OCI-LY1 (cell line): Measurements from ENCODE around the gene LPCAT4.

Source experiments
- H2AFZ ChIP-seq: fragments of 200-600 bp; sonication (generic), shearing (Covaris generic); 2 replicates; pipeline ENCODE4 v1.6.0; 2014; ENCODE audit warnings: antibody characterized with exemption, mild to moderate bottlenecking, low read length
- H3F3A ChIP-seq: fragments of 200-600 bp; sonication (generic), shearing (Covaris generic); 2 replicates; pipeline ENCODE4 v1.6.0; 2014; ENCODE audit warnings: mild to moderate bottlenecking, antibody characterized with exemption, low read length, moderate library complexity; ENCODE audit not compliant: insufficient read depth
- H3K27ac ChIP-seq: fragments of 200-600 bp; sonication (generic); 2 replicates; pipeline ENCODE4 v1.5.1; 2014; ENCODE audit warnings: low read length, mixed run types, mild to moderate bottlenecking, low read depth; ENCODE audit not compliant: poor library complexity, severe bottlenecking
- H3K27me3 ChIP-seq: fragments of 200-600 bp; sonication (generic); 2 replicates; pipeline ENCODE4 v1.6.0; 2014; ENCODE audit warnings: antibody characterized with exemption, mild to moderate bottlenecking, low read length, moderate library complexity; ENCODE audit not compliant: insufficient read depth
- H3K36me3 ChIP-seq: fragments of 200-600 bp; sonication (generic); 2 replicates; pipeline ENCODE4 v1.6.1; 2014; ENCODE audit warnings: mild to moderate bottlenecking, antibody characterized with exemption, low read length, moderate library complexity, mixed read lengths; ENCODE audit not compliant: insufficient read depth
- H3K4me1 ChIP-seq: fragments of 200-600 bp; sonication (generic); 2 replicates; pipeline ENCODE4 v1.5.1; 2014; ENCODE audit warnings: mild to moderate bottlenecking, low read length, moderate library complexity; ENCODE audit not compliant: insufficient read depth, severe bottlenecking
- H3K4me2 ChIP-seq: fragments of 200-600 bp; sonication (generic), shearing (Covaris generic); 2 replicates; pipeline ENCODE4 v1.6.1; 2014; ENCODE audit warnings: low read length
- H3K4me3 ChIP-seq: fragments of 200-600 bp; sonication (generic); 2 replicates; pipeline ENCODE4 v1.5.1; 2014; ENCODE audit warnings: low read length, low read depth, mild to moderate bottlenecking, mixed read lengths; ENCODE audit not compliant: poor library complexity, severe bottlenecking
- H3K79me2 ChIP-seq: fragments of 200-600 bp; shearing (Covaris generic); 2 replicates; pipeline ENCODE4 v1.6.1; 2016; ENCODE audit warnings: mixed run types, low read length, mixed read lengths; ENCODE audit not compliant: insufficient read depth
- H3K9ac ChIP-seq: fragments of 200-600 bp; sonication (generic), shearing (Covaris generic); 2 replicates; pipeline ENCODE4 v1.6.1; 2014; ENCODE audit warnings: mild to moderate bottlenecking, low read length, mixed read lengths
- H3K9me2 ChIP-seq: fragments of 200-600 bp; sonication (generic), shearing (Covaris generic); 2 replicates; pipeline ENCODE4 v1.6.1; 2014; ENCODE audit warnings: low read depth, mild to moderate bottlenecking, low read length, mixed read lengths
- H3K9me3 ChIP-seq: fragments of 200-600 bp; shearing (Covaris generic); 2 replicates; pipeline ENCODE4 v1.6.1; 2014; ENCODE audit warnings: low read length, mixed read lengths
- H4K20me1 ChIP-seq: fragments of 200-600 bp; sonication (generic), shearing (Covaris generic); 2 replicates; pipeline ENCODE4 v1.6.0; 2016; ENCODE audit warnings: mild to moderate bottlenecking, low read length; ENCODE audit not compliant: insufficient read depth
- CTCF ChIP-seq: fragments of 200-600 bp; sonication (generic), shearing (Covaris generic); IDR thresholded peaks from 2 replicates; pipeline ENCODE4 v1.5.1; 2017; ENCODE audit warnings: mild to moderate bottlenecking, antibody characterized with exemption, low read length, moderate library complexity, mixed read lengths
- EZH2 ChIP-seq: fragments of 200-600 bp; sonication (generic), shearing (Covaris generic); IDR thresholded peaks from 2 replicates; pipeline ENCODE4 v1.8.0; 2017; ENCODE audit warnings: borderline replicate concordance, mixed run types, mild to moderate bottlenecking, antibody characterized with exemption, low read length, moderate library complexity, mixed read lengths

The LPCAT4 gene

GRCh38 chr15:34331809-34332208, 35.2 kb downstream of the LPCAT4 start:
- Histone ChIP-seq H3K27me3 (no peaks in the 10 kb centered on the region), H4K20me1 (no peaks in the 10 kb centered on the region), H3K79me2 (no peaks in the 10 kb centered on the region), H3K36me3 (no peaks in the 10 kb centered on the region), H3F3A (no peaks in the 10 kb centered on the region), H3K9me3 (no peaks in the 10 kb centered on the region), H3K27ac (no peak overlapping the region), H3K4me2 (no peak overlapping the region), H3K9ac (no peak overlapping the region), H3K4me3 (no peak overlapping the region), H3K9me2 (no peaks in the 10 kb centered on the region), H3K4me1 (peaks cover 20% of the 10 kb centered on the region), H2AFZ (no peak overlapping the region)
- TF ChIP-seq CTCF (no peak), EZH2 (no peak)

GRCh38 chr15:34330279-34330678, 36.7 kb downstream of the LPCAT4 start:
- Histone ChIP-seq H3K9me2 (no peaks in the 10 kb centered on the region), H3K9ac (no peak overlapping the region), H3K4me3 (no peak overlapping the region), H3K79me2 (no peaks in the 10 kb centered on the region), H2AFZ (no peak overlapping the region), H3K36me3 (no peaks in the 10 kb centered on the region), H3K27me3 (no peaks in the 10 kb centered on the region), H3K4me1 (peaks cover 5% of the 10 kb centered on the region), H3F3A (no peaks in the 10 kb centered on the region), H3K9me3 (no peaks in the 10 kb centered on the region), H4K20me1 (no peaks in the 10 kb centered on the region), H3K4me2 (no peak overlapping the region), H3K27ac (no peak overlapping the region)
- no peak for TF ChIP-seq CTCF
- TF ChIP-seq EZH2: no peak

GRCh38 chr15:34329006-34329405, 38.0 kb downstream of the LPCAT4 start:
- Histone ChIP-seq H3K9ac (no peak overlapping the region), H3K4me1 (no peaks in the 10 kb centered on the region)

More at GRCh38 chr15:34329006-34329405, 38.0 kb downstream of the LPCAT4 start:
- Histone ChIP-seq H3K79me2 (no peaks in the 10 kb centered on the region), H2AFZ (no peak overlapping the region), H3K4me2 (no peak overlapping the region), H4K20me1 (no peaks in the 10 kb centered on the region), H3K9me2 (no peaks in the 10 kb centered on the region), H3K4me3 (no peak overlapping the region), H3F3A (no peaks in the 10 kb centered on the region), H3K36me3 (no peaks in the 10 kb centered on the region), H3K9me3 (no peaks in the 10 kb centered on the region), H3K27ac (no peak overlapping the region), H3K27me3 (no peaks in the 10 kb centered on the region)
- TF ChIP-seq CTCF (no peak), EZH2 (no peak)
